ENCODE data around the gene CHAMP1. TPM values are rescaled to one million over a fixed set of nuclear protein-coding genes. Genes with fewer than 3 reads are reported as not detected.
"Not testable (repeated sequence)": the region's sequence is repeated elsewhere in the genome, so short reads cannot be mapped to it uniquely, and the experiment has no call there.

Gene CHAMP1
- total RNA-seq, 1 experiment from 2014 or later: 16.2 TPM

- no peak for DNase-seq (ENCODE audit: low read depth)
These were observed 20.2 kb downstream of the CHAMP1 start for GRCh38 chr13:114334305-114335053.

- not testable (repeated sequence) for DNase-seq (ENCODE audit: low read depth)
These were observed 22.2 kb downstream of the CHAMP1 start for GRCh38 chr13:114336457-114336856.

- DNase-seq (ENCODE audit: low read depth): no peak
These were observed 24.7 kb downstream of the CHAMP1 start for GRCh38 chr13:114338959-114339358.

- peak; percentile 52 for DNase-seq (ENCODE audit: low read depth)
These were observed 25.7 kb downstream of the CHAMP1 start for GRCh38 chr13:114339857-114340534.

- no peak for DNase-seq (ENCODE audit: low read depth)
These were observed 26.9 kb downstream of the CHAMP1 start for GRCh38 chr13:114341003-114341777.

- not testable (repeated sequence) for DNase-seq (ENCODE audit: low read depth)
These were observed 33.0 kb downstream of the CHAMP1 start for GRCh38 chr13:114347256-114347655.

- not testable (repeated sequence) for DNase-seq (ENCODE audit: low read depth)
These were observed 38.5 kb downstream of the CHAMP1 start for GRCh38 chr13:114352763-114353162.

- not testable (repeated sequence) for DNase-seq (ENCODE audit: low read depth)
These were observed 39.1 kb downstream of the CHAMP1 start for GRCh38 chr13:114353382-114353781.

Other genes with a start within 250 kb of the CHAMP1 start
- gene RASA3, start 181.9 kb upstream of the CHAMP1 start, total RNA-seq (2014; rRNA removed; shearing (Covaris generic)): 22.8 and 24.4 TPM in 2 replicates
- not detected in 2 replicates for gene CFAP97D2, start 135.2 kb upstream of the CHAMP1 start, total RNA-seq (2014; rRNA removed; shearing (Covaris generic))
- 22.4 and 27.4 TPM in 2 replicates for gene CDC16, start 79.6 kb upstream of the CHAMP1 start, total RNA-seq (2014; rRNA removed; shearing (Covaris generic))
- gene UPF3A, start 32.9 kb upstream of the CHAMP1 start, total RNA-seq (2014; rRNA removed; shearing (Covaris generic)): 15.9 and 18.7 TPM in 2 replicates

Data from RPMI7951 (cell line).